ENCODE results near the gene NFRKB. TPM values are rescaled to one million over a fixed set of nuclear protein-coding genes. Genes with fewer than 3 reads are reported as not detected.

The NFRKB gene
- total RNA-seq, result 19.8 TPM

DNA sequence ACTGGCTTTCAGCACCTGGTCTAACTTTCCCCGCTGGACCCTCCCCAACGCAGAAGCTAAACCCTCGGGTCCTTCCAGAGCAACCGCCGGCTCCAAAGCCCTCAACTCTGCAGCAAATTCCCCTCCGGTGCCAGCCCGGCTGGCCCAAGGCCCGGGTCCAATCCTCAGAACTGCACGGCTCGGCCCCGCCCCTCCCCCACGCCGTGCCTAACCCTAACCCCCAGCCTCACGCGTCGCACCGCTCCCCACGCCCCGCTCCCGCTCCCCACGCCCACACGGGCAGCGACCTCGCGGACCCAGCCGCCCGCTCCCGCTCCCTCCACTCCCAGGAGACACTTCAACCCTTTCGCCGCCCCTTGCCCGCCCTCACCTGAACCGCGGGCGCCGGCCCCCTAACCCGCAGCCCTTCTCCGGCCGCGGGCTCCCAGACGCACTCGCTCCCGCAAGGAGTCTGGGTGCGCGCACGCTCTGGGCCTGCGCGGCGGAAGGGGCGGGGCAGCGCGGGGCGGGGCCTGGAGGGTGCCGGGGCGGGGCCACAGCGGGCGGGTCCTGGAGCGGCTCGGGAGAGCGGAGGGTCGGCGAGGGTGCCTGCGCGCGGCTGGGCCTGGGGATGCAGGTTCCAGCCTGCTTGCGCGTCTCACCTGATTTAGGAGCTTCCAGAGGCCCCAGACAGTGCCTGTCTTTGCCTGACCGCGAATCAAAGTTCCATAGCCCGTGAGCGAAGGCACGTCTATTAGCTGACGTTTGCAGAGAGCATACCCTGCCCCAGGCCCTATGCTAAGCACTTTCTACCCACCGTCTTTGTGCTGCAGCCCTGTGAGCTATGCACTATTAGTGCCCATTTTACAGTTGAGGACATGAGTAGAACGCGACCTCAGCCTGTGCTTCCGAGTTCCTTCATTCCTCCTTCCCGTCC lies at the start of gene NFRKB:
TSS of gene NFRKB (minus strand) at position 453 of the 916 bp plus-strand sequence. CDS start 2,729 bp downstream, outside the sequence.

Other genes with a start within 250 kb of the NFRKB start
- gene TMEM45B, start 79.7 kb downstream of the NFRKB start, total RNA-seq, result 0.69 TPM
- 12.0 TPM for gene PRDM10, start 107.3 kb upstream of the NFRKB start, total RNA-seq
- gene APLP2, start 174.3 kb upstream of the NFRKB start, total RNA-seq, result 357 TPM

Data from diencephalon (tissue), 1 donor.